Right lobe of liver (tissue), 6 donors: ENCODE results near the gene CDH23. TPM values are rescaled to one million over a fixed set of nuclear protein-coding genes. Genes with fewer than 3 reads are reported as not detected.

Source experiments
- ATAC-seq, 4 donors: fragments of 200-7000 bp; cut with Tn5 transposase; one replicate each; pipeline ENCODE4 v1.9.1; 2020; ENCODE audit warnings: mild to moderate bottlenecking in 4 of 4, moderate library complexity in 4 of 4
- DNase-seq, 3 donors: peaks; one replicate each; pipeline ENCODE4 v3.0.0-alpha.2; 2020
- H3K27ac ChIP-seq, 3 donors: fragments of 200-600 bp; one replicate each; pipeline ENCODE4 v1.8.0; 2022
- H3K27me3 ChIP-seq, 2 donors: fragments of 200-600 bp; one replicate each; pipeline ENCODE4 v1.8.0; 2022
- H3K36me3 ChIP-seq, 4 donors: fragments of 200-600 bp; sonication (generic) in 1 of 4; one replicate each; pipeline versions ENCODE4 v1.5.1 to v1.8.0; 2017 to 2022; ENCODE audit warnings: control low read depth in 1 of 4
- H3K4me1 ChIP-seq, 4 donors: fragments of 200-600 bp; sonication (generic) in 1 of 4; one replicate each; pipeline versions ENCODE4 v1.5.1 to v1.8.0; 2017 to 2022; ENCODE audit warnings: control low read depth in 1 of 4
- H3K4me3 ChIP-seq, 3 donors: fragments of 200-600 bp; one replicate each; pipeline ENCODE4 v1.8.0; 2022
- H3K9me3 ChIP-seq, 4 donors: fragments of 200-600 bp; sonication (generic) in 1 of 4; one replicate each; pipeline versions ENCODE4 v1.5.1 to v1.8.0; 2017 to 2022; ENCODE audit warnings: control low read depth in 1 of 4
- CTCF ChIP-seq, 4 donors: fragments of 200-600 bp in 3 of 4; fragments of 450-650 bp in 1 of 4; IDR thresholded peaks; one replicate each; pipeline versions ENCODE4 v1.5.1 to v1.8.0; 2016 to 2022; ENCODE audit warnings: antibody characterized with exemption in 4 of 4, mild to moderate bottlenecking in 2 of 4
- POLR2A ChIP-seq: fragments of 450-650 bp; IDR thresholded peaks from one replicate; pipeline ENCODE4 v1.6.1; 2017; ENCODE audit warnings: antibody characterized with exemption, mild to moderate bottlenecking
- WGBS: methylation state at CpG from one replicate; pipeline ENCODE4 v1.1.6; 2018; ENCODE audit warnings: low coverage, low lambda C conversion rate; ENCODE audit not compliant: insufficient coverage; ENCODE audit errors: missing lambda C conversion rate; 5-methylcytosine and 5-hydroxymethylcytosine counted together
- intact Hi-C, 2 donors: fragments of 100-400 bp; cut with DNase I; formaldehyde crosslinking; loops; one replicate each; pipeline versions ENCODE4 v1.11.2 to v1.14.1; 2022
- total RNA-seq, 6 experiments: library from RNA; depleted of rRNA in 2 of 6; stranded (reverse); fragments of >200 nt in 2 of 6; fragmentation: NEBNext Ultra II Directional in 3 of 6; extraction: Animal tissue kit (Norgen Biotek cat#: 25700) in 3 of 6; gene quantifications; one replicate each; pipeline versions ENCODE4 v1.1.0 to v1.2.4, GENCODE V29; 2016 to 2023
- donor health status: DM: no; HTN: yes; CAD: no.
- donor health status: DM: no; HTN: no; CAD: no.
- donor health status: DM: no; HTN: no; CAD: no.
- donor health status: DM: no; HTN: yes; CAD: no.
- donor health status: DM: no; HTN: yes; CAD: no.

The CDH23 gene
- total RNA-seq, 6 experiments from 2014 or later: 3.3 to 19.7 (median 6.3) TPM

GRCh38 chr10:71456631-71457030 lies 59.9 kb downstream of the CDH23 start:
- Histone ChIP-seq H3K4me1 (no peaks in the 10 kb centered on the region), H3K9me3 (no peaks in the 10 kb centered on the region), H3K27me3 (no peaks in the 10 kb centered on the region), H3K27ac (no peak overlapping the region), H3K4me3 (no peak overlapping the region), H3K36me3 (no peaks in the 10 kb centered on the region)
- intact Hi-C loops: no loop called here
- TF ChIP-seq CTCF (IDR thresholded peaks at IDR 0.05) (no peak), POLR2A (no peak)
- 68% methylated on average over 3 of the region's 3 CpGs for WGBS
- DNase-seq (no peak), ATAC-seq (no peak)

- no CpG with 5 or more reads among the region's 4 CpGs for WGBS
- H3K4me1 ChIP-seq: peaks cover 0 to 12% (median 5%) of the 10 kb centered on the region in 4 donors
- intact Hi-C loops: no loop called here
- H3K27me3 ChIP-seq: no peaks in the 10 kb centered on the region
- no peaks in the 10 kb centered on the region for H3K9me3 ChIP-seq
- TF ChIP-seq CTCF (IDR thresholded peaks at IDR 0.05) (no peak), POLR2A (no peak)
- no peak for ATAC-seq
- H3K36me3 ChIP-seq: no peaks in the 10 kb centered on the region
- no peak for DNase-seq
- no peak overlapping the region for H3K27ac ChIP-seq
- no peak overlapping the region for H3K4me3 ChIP-seq
Observed at GRCh38 chr10:71457908-71458307, 61.2 kb downstream of the CDH23 start.

- no peak for TF ChIP-seq CTCF (IDR thresholded peaks at IDR 0.05)
- TF ChIP-seq POLR2A: no peak
- intact Hi-C loops: no loop called here
Observed at GRCh38 chr10:71458387-71458786, 61.7 kb downstream of the CDH23 start.

GRCh38 chr10:71459513-71459912 lies 62.8 kb downstream of the CDH23 start:
- Histone ChIP-seq H3K27ac (no peak overlapping the region), H3K27me3 (no peaks in the 10 kb centered on the region), H3K36me3 (no peaks in the 10 kb centered on the region), H3K4me1 (peaks cover 0 to 16% (median 5%) of the 10 kb centered on the region in 4 donors), H3K9me3 (no peaks in the 10 kb centered on the region), H3K4me3 (no peak overlapping the region)
- 100% methylated on average over 2 of the region's 5 CpGs for WGBS
- intact Hi-C loops: no loop called here
- TF ChIP-seq CTCF (IDR thresholded peaks at IDR 0.05): no peak
- no peak for TF ChIP-seq POLR2A
- DNase-seq: no peak
- no peak for ATAC-seq

More at GRCh38 chr10:71458387-71458786, 61.7 kb downstream of the CDH23 start:
- no peak for ATAC-seq
- no peaks in the 10 kb centered on the region for H3K27me3 ChIP-seq
- H3K27ac ChIP-seq: no peak overlapping the region
- DNase-seq: no peak
- no peaks in the 10 kb centered on the region for H3K36me3 ChIP-seq
- 86% methylated on average over 2 of the region's 2 CpGs for WGBS
- H3K9me3 ChIP-seq: no peaks in the 10 kb centered on the region
- no peak overlapping the region for H3K4me3 ChIP-seq
- peaks cover 0 to 16% (median 5%) of the 10 kb centered on the region in 4 donors for H3K4me1 ChIP-seq

GRCh38 chr10:71460615-71461014 lies 63.9 kb downstream of the CDH23 start:
- Histone ChIP-seq H3K4me3 (no peak overlapping the region), H3K9me3 (no peaks in the 10 kb centered on the region), H3K36me3 (no peaks in the 10 kb centered on the region), H3K4me1 (peaks cover 0 to 16% (median 5%) of the 10 kb centered on the region in 4 donors), H3K27ac (no peak overlapping the region), H3K27me3 (no peaks in the 10 kb centered on the region)
- DNase-seq (no peak), ATAC-seq (no peak)
- no peak for TF ChIP-seq CTCF (IDR thresholded peaks at IDR 0.05)
- no peak for TF ChIP-seq POLR2A
- WGBS: 100% methylated on average over 3 of the region's 9 CpGs
- intact Hi-C loops: no loop called here
